Measurements from ENCODE around the gene CNGA2. TPM values are rescaled to one million over a fixed set of nuclear protein-coding genes. Genes with fewer than 3 reads are reported as not detected.

CNGA2 gene
- polyA plus RNA-seq, 1 donor from 2014 or later, result not detected

GRCh38 chrX:151776936-151777335 is 42.4 kb downstream of the CNGA2 start:
- TF ChIP-seq TAF1 (IDR thresholded peaks at IDR 0.05; ENCODE audit: low read depth), result no peak
- no peak for TF ChIP-seq MXI1 (conservative IDR thresholded peaks at IDR 0.05; ENCODE audit: poor library complexity, severe bottlenecking)
- TF ChIP-seq SMC3 (conservative IDR thresholded peaks at IDR 0.05; ENCODE audit: poor library complexity), result no peak
- TF ChIP-seq RAD21 (conservative IDR thresholded peaks at IDR 0.05), result no peak
- no peak for TF ChIP-seq EZH2 (IDR thresholded peaks at IDR 0.05; ENCODE audit: borderline replicate concordance, insufficient read depth, low read length, poor library complexity, severe bottlenecking)
- TF ChIP-seq CTCF (IDR thresholded peaks at IDR 0.05; ENCODE audit: poor library complexity, severe bottlenecking), result no peak
- TF ChIP-seq EP300 (conservative IDR thresholded peaks at IDR 0.05; ENCODE audit: poor library complexity, severe bottlenecking), result no peak
- TF ChIP-seq POLR2AphosphoS5 (IDR thresholded peaks at IDR 0.05), result no peak
- TF ChIP-seq REST (IDR thresholded peaks at IDR 0.05; ENCODE audit: borderline replicate concordance), result no peak
- H3K36me3 ChIP-seq (ENCODE audit: insufficient read depth, low read length), result no peaks in the 10 kb centered on the region
- H3F3A ChIP-seq (ENCODE audit: insufficient read depth, low read length, poor library complexity, severe bottlenecking), result no peaks in the 10 kb centered on the region
- no peaks in the 10 kb centered on the region for H3K27me3 ChIP-seq (ENCODE audit: insufficient read depth, low read depth, low read length)
- no peak overlapping the region for H3K27ac ChIP-seq (ENCODE audit: low read length)
- no peaks in the 10 kb centered on the region for H3K9me3 ChIP-seq (ENCODE audit: low read length)
- no peaks in the 10 kb centered on the region for H3K79me2 ChIP-seq (replicated peaks; ENCODE audit: insufficient read depth, low read length)
- H3K4me2 ChIP-seq (ENCODE audit: low read length), result no peak overlapping the region
- H3K4me3 ChIP-seq (ENCODE audit: low read length), result no peak overlapping the region
- no peak overlapping the region for H3K9ac ChIP-seq (ENCODE audit: low read length)
- H2AFZ ChIP-seq (ENCODE audit: low read depth, low read length), result no peak overlapping the region
- no peaks in the 10 kb centered on the region for H4K20me1 ChIP-seq (ENCODE audit: insufficient read depth)
- no peaks in the 10 kb centered on the region for H3K9me2 ChIP-seq (ENCODE audit: insufficient read depth, low read length)

- Histone ChIP-seq H3K36me3 (ENCODE audit: insufficient read depth, low read length) (no peaks in the 10 kb centered on the region), H3K27me3 (ENCODE audit: insufficient read depth, low read depth, low read length) (no peaks in the 10 kb centered on the region), H3K9me2 (ENCODE audit: insufficient read depth, low read length) (no peaks in the 10 kb centered on the region), H3F3A (ENCODE audit: insufficient read depth, low read length, poor library complexity, severe bottlenecking) (no peaks in the 10 kb centered on the region), H3K4me3 (ENCODE audit: low read length) (no peak overlapping the region), H2AFZ (ENCODE audit: low read depth, low read length) (no peak overlapping the region), H3K9ac (ENCODE audit: low read length) (no peak overlapping the region), H3K79me2 (replicated peaks; ENCODE audit: insufficient read depth, low read length) (no peaks in the 10 kb centered on the region), H4K20me1 (ENCODE audit: insufficient read depth) (no peaks in the 10 kb centered on the region), H3K27ac (ENCODE audit: low read length) (no peak overlapping the region), H3K9me3 (ENCODE audit: low read length) (no peaks in the 10 kb centered on the region), H3K4me2 (ENCODE audit: low read length) (no peak overlapping the region)
- TF ChIP-seq EP300 (conservative IDR thresholded peaks at IDR 0.05; ENCODE audit: poor library complexity, severe bottlenecking), result no peak
Measured at GRCh38 chrX:151779258-151779657, 44.7 kb downstream of the CNGA2 start.

GRCh38 chrX:151780621-151781020 is 46.1 kb downstream of the CNGA2 start:
- Histone ChIP-seq H3K9me2 (ENCODE audit: insufficient read depth, low read length) (no peaks in the 10 kb centered on the region), H3K27ac (ENCODE audit: low read length) (no peak overlapping the region), H3K27me3 (ENCODE audit: insufficient read depth, low read depth, low read length) (no peaks in the 10 kb centered on the region), H3K79me2 (replicated peaks; ENCODE audit: insufficient read depth, low read length) (no peaks in the 10 kb centered on the region), H3F3A (ENCODE audit: insufficient read depth, low read length, poor library complexity, severe bottlenecking) (no peaks in the 10 kb centered on the region), H4K20me1 (ENCODE audit: insufficient read depth) (no peaks in the 10 kb centered on the region), H3K36me3 (ENCODE audit: insufficient read depth, low read length) (no peaks in the 10 kb centered on the region), H3K9ac (ENCODE audit: low read length) (no peak overlapping the region), H3K4me2 (ENCODE audit: low read length) (no peak overlapping the region), H3K4me3 (ENCODE audit: low read length) (no peak overlapping the region), H3K9me3 (ENCODE audit: low read length) (no peaks in the 10 kb centered on the region), H2AFZ (ENCODE audit: low read depth, low read length) (no peak overlapping the region)
- TF ChIP-seq EP300 (conservative IDR thresholded peaks at IDR 0.05; ENCODE audit: poor library complexity, severe bottlenecking) (no peak), SMC3 (conservative IDR thresholded peaks at IDR 0.05; ENCODE audit: poor library complexity) (no peak), CTCF (IDR thresholded peaks at IDR 0.05; ENCODE audit: poor library complexity, severe bottlenecking) (no peak), RAD21 (conservative IDR thresholded peaks at IDR 0.05) (no peak), MXI1 (conservative IDR thresholded peaks at IDR 0.05; ENCODE audit: poor library complexity, severe bottlenecking) (no peak), REST (IDR thresholded peaks at IDR 0.05; ENCODE audit: borderline replicate concordance) (no peak), TAF1 (IDR thresholded peaks at IDR 0.05; ENCODE audit: low read depth) (no peak), POLR2AphosphoS5 (IDR thresholded peaks at IDR 0.05) (no peak), EZH2 (IDR thresholded peaks at IDR 0.05; ENCODE audit: borderline replicate concordance, insufficient read depth, low read length, poor library complexity, severe bottlenecking) (no peak)
